Panc1 (cell line): ENCODE results near the gene PRXL2C.

ENCODE experiments used
- SIN3A ChIP-seq: IDR thresholded peaks from 2 replicates; pipeline ENCODE4 v1.6.1; 2012; ENCODE audit warnings: low read depth, mild to moderate bottlenecking, low read length, moderate library complexity, borderline replicate concordance; ENCODE audit not compliant: insufficient read depth
- TF ChIP-seq, protein P1 (sequence below): fragments of 450-650 bp; IDR thresholded peaks from 2 replicates; pipeline ENCODE4 v1.5.1; 2017; ENCODE audit warnings: mild to moderate bottlenecking

DNA sequence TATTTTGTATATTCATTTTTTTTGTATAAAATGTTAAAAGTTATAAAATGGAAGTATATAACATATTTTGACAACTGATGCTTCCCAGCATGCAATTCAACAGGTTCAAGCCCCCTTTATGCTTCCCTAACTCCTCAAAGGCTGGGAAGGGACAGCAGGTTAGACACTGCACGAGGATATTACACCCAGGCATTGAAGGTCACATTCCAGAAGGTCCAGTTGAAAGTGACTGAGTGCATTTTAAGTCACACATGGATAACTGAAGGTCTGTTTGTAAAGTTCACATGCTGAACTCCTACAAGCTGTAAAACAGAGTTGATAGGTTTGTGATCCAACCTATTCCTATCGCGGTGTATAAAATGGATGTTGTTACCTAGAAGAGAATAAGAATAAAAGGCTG, 13.6 kb downstream of the PRXL2C start:
- TF ChIP-seq, protein P1, sequence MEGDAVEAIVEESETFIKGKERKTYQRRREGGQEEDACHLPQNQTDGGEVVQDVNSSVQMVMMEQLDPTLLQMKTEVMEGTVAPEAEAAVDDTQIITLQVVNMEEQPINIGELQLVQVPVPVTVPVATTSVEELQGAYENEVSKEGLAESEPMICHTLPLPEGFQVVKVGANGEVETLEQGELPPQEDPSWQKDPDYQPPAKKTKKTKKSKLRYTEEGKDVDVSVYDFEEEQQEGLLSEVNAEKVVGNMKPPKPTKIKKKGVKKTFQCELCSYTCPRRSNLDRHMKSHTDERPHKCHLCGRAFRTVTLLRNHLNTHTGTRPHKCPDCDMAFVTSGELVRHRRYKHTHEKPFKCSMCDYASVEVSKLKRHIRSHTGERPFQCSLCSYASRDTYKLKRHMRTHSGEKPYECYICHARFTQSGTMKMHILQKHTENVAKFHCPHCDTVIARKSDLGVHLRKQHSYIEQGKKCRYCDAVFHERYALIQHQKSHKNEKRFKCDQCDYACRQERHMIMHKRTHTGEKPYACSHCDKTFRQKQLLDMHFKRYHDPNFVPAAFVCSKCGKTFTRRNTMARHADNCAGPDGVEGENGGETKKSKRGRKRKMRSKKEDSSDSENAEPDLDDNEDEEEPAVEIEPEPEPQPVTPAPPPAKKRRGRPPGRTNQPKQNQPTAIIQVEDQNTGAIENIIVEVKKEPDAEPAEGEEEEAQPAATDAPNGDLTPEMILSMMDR: no peak
- TF ChIP-seq SIN3A: no peak
